Stimulated activated CD4-positive, alpha-beta T cell treated with anti-CD3 and anti-CD28 coated beads, Interleukin-1b, Interleukin-23, amount 100 ng/mL, for 1 hour (primary cell): ENCODE data around the gene TRPC4AP.
A peak's percentile ranks its signal among the peaks of the same experiment; 100 is the strongest.

Experiments
- DNase-seq, 2 donors: peaks; one replicate each; pipeline ENCODE4 v3.0.0-alpha.2; 2020; ENCODE audit warnings: low read depth in 2 of 2

TRPC4AP gene

GRCh38 chr20:34970193-34970840 lies 122.3 kb downstream of the TRPC4AP start:
- DNase-seq, result no peak

GRCh38 chr20:34968042-34968775 lies 124.4 kb downstream of the TRPC4AP start:
- DNase-seq, result no peak

GRCh38 chr20:34967421-34967820 lies 125.2 kb downstream of the TRPC4AP start:
- DNase-seq, result no peak

DNA sequence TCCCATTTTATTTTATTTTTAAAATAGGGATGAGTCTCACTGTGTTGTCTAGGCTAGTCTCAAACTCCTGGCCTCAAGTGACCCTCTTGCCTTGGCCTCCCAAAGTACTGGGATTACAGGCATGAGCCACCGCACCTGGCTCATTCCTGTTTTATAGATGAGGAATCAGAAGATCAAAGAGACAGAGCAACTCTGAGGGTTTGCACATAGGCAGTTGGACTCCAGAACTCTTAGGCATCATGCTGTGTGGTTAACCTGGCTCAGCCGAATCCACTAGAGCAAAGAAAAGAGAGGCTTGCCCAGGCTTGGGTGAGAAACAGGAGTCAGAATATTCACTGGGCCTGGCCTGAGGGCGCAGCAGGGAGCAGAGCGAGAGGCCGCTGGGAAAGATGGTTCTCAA lies 127.6 kb downstream of the TRPC4AP start:
- DNase-seq, result no peak

- no peak for DNase-seq
These were observed 128.1 kb downstream of the TRPC4AP start for GRCh38 chr20:34964486-34964885.

DNA sequence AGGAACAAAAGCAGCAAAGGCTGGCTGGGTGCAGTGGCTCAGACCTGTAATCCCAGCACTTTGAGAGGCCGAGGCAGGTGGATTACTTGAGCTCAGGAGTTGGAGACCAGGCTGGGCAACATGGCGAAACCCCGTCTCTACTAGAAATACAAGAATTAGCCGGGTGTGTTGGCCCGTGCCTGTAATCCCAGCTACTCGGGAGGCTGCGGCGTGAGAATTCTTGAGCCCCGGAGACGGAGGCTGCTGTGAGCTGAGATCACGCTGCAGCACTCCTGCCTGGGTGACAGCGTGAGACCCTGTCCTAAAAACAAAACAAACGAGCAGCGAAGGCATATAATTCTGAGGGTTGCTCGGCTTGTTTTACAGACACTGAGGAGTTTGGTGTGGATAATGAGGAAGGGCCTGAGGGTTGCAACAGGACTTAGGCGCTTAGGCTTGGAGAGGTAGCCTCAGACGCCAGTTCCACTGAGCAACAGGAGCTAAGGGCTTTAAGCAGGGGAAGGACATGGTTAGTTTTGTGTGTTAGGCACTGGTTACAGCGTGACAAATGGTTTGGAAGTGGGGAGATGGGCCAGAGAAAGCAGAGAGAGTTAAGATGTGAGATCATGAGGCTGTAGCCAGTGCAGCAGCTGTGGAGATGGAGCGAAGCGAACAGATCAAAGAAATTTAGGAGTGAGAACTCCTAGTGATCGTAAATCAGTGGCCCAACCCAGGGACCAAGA lies 135.7 kb downstream of the TRPC4AP start:
- no peak for DNase-seq

DNA sequence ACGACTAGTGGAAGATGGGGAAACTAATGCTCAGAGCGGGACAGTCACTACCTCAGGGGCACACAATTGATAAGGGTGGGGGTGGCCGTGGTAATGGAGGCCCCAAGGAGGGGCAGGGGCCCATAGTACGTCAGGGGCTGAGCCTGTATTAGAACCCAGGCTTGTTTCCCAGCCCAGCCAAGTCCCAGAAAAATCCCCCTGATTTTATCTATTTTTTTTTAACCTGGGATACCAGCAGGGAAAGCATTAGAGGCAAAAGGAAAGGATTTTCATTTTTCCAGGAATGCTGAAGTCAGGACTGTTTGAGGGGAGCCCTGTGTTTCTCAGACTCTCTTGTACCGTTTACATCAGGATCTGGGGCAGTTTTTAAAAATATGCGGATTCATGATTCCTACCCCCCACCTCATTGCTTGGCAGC lies 136.6 kb downstream of the TRPC4AP start:
- DNase-seq, result no peak

- peak; percentile 93 to 99 for DNase-seq
These were observed 137.2 kb downstream of the TRPC4AP start, which contains the start of the genes GSS and MYH7B for GRCh38 chr20:34955231-34956040. TSS of gene GSS (minus strand) at chr20:34955806. CDS start at chr20:34951852, 3,954 bp downstream. TSS of gene MYH7B (plus strand) at chr20:34955868. CDS start at chr20:34978006, 22,138 bp downstream.

DNA sequence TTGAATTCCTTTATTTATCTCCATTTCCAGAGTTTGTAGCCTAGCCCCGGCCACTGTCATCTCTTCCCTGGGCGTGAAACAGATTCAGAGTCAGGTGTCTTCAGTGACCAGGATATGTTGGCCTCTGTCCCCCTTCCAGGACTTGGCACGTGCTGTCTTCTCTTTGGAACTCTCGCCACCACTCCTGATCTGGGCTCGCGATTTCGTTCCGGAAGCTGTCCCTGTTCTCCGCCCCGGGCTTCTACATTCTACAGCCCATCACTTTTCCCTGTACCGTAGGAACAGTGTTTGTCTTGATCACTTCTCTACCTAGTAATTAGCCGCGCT lies 137.7 kb downstream of the TRPC4AP start:
- no peak for DNase-seq

DNA sequence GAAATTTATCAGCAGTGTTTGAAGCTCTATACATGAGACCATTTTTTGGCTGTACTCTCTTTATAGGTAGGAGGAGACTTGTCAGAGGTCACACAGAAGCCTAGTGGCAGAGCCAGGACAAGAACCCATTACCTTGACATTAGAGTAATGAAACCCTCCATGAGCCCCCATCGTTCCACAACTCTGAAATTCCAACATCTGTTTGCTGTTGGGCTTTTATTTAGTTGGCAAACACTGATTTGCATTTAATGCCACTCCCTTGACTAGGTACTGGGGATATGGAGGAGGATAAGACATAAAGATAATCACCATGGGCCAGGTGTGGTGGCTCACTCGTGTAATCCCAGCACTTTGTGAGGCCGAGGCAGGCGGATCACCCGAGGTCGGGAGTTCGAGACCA lies 138.6 kb downstream of the TRPC4AP start:
- no peak for DNase-seq

GRCh38 chr20:34952671-34953070 lies 139.9 kb downstream of the TRPC4AP start:
- DNase-seq, result no peak
